Adrenal gland (tissue), 5 donors: ENCODE data around the gene ACAN.

Experiments used
- POLR2A ChIP-seq, 2 donors: fragments of 450-650 bp; IDR thresholded peaks; one replicate each; pipeline ENCODE4 v1.6.1; 2017; ENCODE audit warnings: antibody characterized with exemption in 2 of 2, mild to moderate bottlenecking in 2 of 2, moderate library complexity in 1 of 2
- TF ChIP-seq, protein P1 (sequence below), 6 experiments: fragments of 450-650 bp in 4 of 6; fragments of 200-600 bp in 2 of 6; sonication (generic) in 1 of 6; IDR thresholded peaks; 1 replicate in 5 of 6; 2 replicates in 1 of 6; pipeline versions ENCODE4 v1.5.1 to v1.8.0; 2016 to 2021; ENCODE audit warnings: antibody characterized with exemption in 6 of 6, mild to moderate bottlenecking in 2 of 6, moderate library complexity in 1 of 6
- donor health status: DM: no; HTN: no; CAD: no.

DNA sequence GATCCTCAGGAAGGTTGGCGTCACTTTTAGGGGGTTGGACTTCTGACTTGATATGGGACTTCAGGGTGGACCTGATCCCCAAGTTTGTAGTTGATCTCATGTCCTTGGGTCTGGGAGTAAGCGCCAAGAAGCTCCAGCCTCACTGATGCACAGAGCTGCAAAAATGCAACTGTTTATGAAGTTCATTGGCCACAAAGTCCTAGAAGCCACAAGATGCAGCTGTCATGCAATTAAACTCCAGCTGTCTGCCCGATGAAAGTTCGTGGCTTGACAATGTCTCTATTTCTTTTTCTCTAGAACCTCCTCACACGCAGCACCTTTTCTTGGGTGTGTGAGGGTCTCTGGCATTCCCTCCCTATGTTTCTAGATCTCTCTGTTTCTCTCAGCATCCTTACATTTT lies 9.2 kb upstream of the ACAN start:
- TF ChIP-seq, protein P1, sequence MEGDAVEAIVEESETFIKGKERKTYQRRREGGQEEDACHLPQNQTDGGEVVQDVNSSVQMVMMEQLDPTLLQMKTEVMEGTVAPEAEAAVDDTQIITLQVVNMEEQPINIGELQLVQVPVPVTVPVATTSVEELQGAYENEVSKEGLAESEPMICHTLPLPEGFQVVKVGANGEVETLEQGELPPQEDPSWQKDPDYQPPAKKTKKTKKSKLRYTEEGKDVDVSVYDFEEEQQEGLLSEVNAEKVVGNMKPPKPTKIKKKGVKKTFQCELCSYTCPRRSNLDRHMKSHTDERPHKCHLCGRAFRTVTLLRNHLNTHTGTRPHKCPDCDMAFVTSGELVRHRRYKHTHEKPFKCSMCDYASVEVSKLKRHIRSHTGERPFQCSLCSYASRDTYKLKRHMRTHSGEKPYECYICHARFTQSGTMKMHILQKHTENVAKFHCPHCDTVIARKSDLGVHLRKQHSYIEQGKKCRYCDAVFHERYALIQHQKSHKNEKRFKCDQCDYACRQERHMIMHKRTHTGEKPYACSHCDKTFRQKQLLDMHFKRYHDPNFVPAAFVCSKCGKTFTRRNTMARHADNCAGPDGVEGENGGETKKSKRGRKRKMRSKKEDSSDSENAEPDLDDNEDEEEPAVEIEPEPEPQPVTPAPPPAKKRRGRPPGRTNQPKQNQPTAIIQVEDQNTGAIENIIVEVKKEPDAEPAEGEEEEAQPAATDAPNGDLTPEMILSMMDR (IDR thresholded peaks at IDR 0.05): no peak
- no peak for TF ChIP-seq POLR2A (IDR thresholded peaks at IDR 0.05)
